Stomach (tissue), 9 donors: ENCODE data around the gene CPLANE2. TPM values are rescaled to one million over a fixed set of nuclear protein-coding genes. Genes with fewer than 3 reads are reported as not detected.
"Not testable (repeated sequence)": the region's sequence is repeated elsewhere in the genome, so short reads cannot be mapped to it uniquely, and the experiment has no call there.

Source experiments
- DNase-seq, 2 donors: peaks; one replicate each; pipeline versions ENCODE4 v3.0.0 to v3.0.0-alpha.2; 2013 to 2019
- H3K27ac ChIP-seq, 5 donors: fragments of 200-600 bp in 4 of 5; sonication (generic) in 4 of 5; one replicate each; pipeline ENCODE4 v1.5.1; 2013 to 2019; ENCODE audit warnings: mild to moderate bottlenecking in 1 of 5, moderate library complexity in 1 of 5
- H3K27me3 ChIP-seq, 3 donors: fragments of 200-600 bp; sonication (generic); one replicate each; pipeline ENCODE4 v1.5.1; 2017 to 2019; ENCODE audit warnings: mixed run types in 1 of 3
- H3K36me3 ChIP-seq, 4 donors: fragments of 200-600 bp; sonication (generic); 1 replicate in 3 of 4; 2 replicates in 1 of 4; pipeline ENCODE4 v1.5.1; 2016 to 2019
- H3K4me1 ChIP-seq, 4 donors: fragments of 200-600 bp; sonication (generic); one replicate each; pipeline ENCODE4 v1.5.1; 2016 to 2019
- H3K4me3 ChIP-seq, 4 donors: fragments of 200-600 bp; sonication (generic) in 3 of 4; one replicate each; pipeline ENCODE4 v1.5.1; 2016 to 2019; ENCODE audit warnings: mild to moderate bottlenecking in 1 of 4
- H3K9me3 ChIP-seq, 4 donors: fragments of 200-600 bp; sonication (generic); one replicate each; pipeline ENCODE4 v1.5.1; 2016 to 2019
- CTCF ChIP-seq, 7 experiments: fragments of 450-650 bp in 4 of 7; fragments of 200-600 bp in 3 of 7; sonication (generic) in 3 of 7; IDR thresholded peaks; one replicate each; pipeline ENCODE4 v1.5.1; 2016 to 2019; ENCODE audit warnings: antibody characterized with exemption in 7 of 7, control low read depth in 2 of 7, mild to moderate bottlenecking in 1 of 7
- EP300 ChIP-seq: sonication (generic); formaldehyde crosslinking; IDR thresholded peaks from one replicate; pipeline ENCODE4 v1.6.1; 2017; ENCODE audit warnings: antibody characterized with exemption
- POLR2A ChIP-seq, 4 donors: fragments of 450-650 bp; IDR thresholded peaks; one replicate each; pipeline ENCODE4 v1.6.1; 2016; ENCODE audit warnings: antibody characterized with exemption in 4 of 4, control low read depth in 2 of 4, mild to moderate bottlenecking in 1 of 4, moderate library complexity in 1 of 4
- POLR2AphosphoS5 ChIP-seq, 3 donors: sonication (generic); formaldehyde crosslinking; IDR thresholded peaks; one replicate each; pipeline ENCODE4 v1.6.1; 2016; ENCODE audit warnings: antibody characterized with exemption in 3 of 3
- WGBS, 5 donors: extraction: QIAGEN DNeasy Blood & Tissue Kit in 3 of 5; methylation state at CpG; one replicate each; pipeline versions ENCODE4 v1.1.5 to v1.1.7; 2013 to 2018; 5-methylcytosine and 5-hydroxymethylcytosine counted together
- intact Hi-C: fragments of 100-400 bp; cut with DNase I; formaldehyde crosslinking; loops from one replicate; pipeline ENCODE4 v1.15.1; 2023; ENCODE audit warnings: low total_unique reads
- polyA plus RNA-seq, 3 donors: library from polyadenylated mRNA; stranded (reverse); fragments of 200-250 nt; gene quantifications; one replicate each; pipeline ENCODE4 v1.2.3, GENCODE V29; 2013
- total RNA-seq, 5 donors: library from RNA; depleted of rRNA; stranded (reverse); fragments of >200 nt; gene quantifications; one replicate each; pipeline versions ENCODE4 v1.1.0 to v1.2.3, GENCODE V29; 2014 to 2016
- donor health status: healthy with polysubstance abuse.
- donor health status: Bipolar disorder and iron deficiency.
- donor health status: healthy.

Gene CPLANE2
- total and polyA plus RNA-seq, 8 donors = 0.45 to 18.8 (median 2.3) TPM; not detected in 1

DNA sequence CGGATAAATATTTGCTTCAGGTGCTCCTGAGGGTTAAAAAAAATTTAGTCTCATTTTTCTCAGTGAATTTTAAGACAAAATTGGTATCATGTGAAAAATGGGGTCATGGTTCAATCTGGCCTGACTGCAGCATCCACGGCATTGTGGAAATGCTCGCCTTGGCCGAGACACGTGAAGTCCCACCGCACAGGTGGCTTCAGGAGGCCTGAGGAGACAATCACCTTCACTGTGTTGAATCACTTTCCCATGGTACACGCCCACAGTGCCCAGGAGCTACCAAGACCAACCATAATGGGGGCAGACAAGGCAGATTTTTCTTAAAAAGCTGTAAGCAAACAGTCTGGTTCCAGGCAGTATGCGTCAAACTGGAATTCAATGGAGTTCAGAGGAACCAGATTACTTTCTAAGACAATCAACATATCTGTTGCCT lies 11.0 kb upstream of the CPLANE2 start:
- Histone ChIP-seq H3K36me3 (peaks cover 17 to 39% (median 34%) of the 10 kb centered on the region in 4 donors), H3K27me3 (no peaks in the 10 kb centered on the region), H3K27ac (peak overlapping the region; percentile 52 to 86 (median 75)), H3K9me3 (no peaks in the 10 kb centered on the region), H3K4me3 (no peak overlapping the region), H3K4me1 (peaks cover 46 to 74% (median 58%) of the 10 kb centered on the region in 4 donors)
- TF ChIP-seq CTCF (IDR thresholded peaks at IDR 0.05) = no peak
- TF ChIP-seq EP300 = no peak
- TF ChIP-seq POLR2AphosphoS5 (IDR thresholded peaks at IDR 0.05) = no peak
- TF ChIP-seq POLR2A (IDR thresholded peaks at IDR 0.05) = no peak
- peak in 1 of 2 donors; percentile 44 for DNase-seq
- WGBS, 5 donors = 45 to 69% (median 60%) methylated on average over 8 of the region's 8 CpGs
- intact Hi-C loops = no loop called here

GRCh38 chr1:16247441-16247840 lies 10.5 kb upstream of the CPLANE2 start:
- H3K27ac ChIP-seq = peak overlapping the region; percentile 6 to 86 (median 75)
- peaks cover 46 to 74% (median 58%) of the 10 kb centered on the region in 4 donors for H3K4me1 ChIP-seq
- no peak overlapping the region for H3K4me3 ChIP-seq
- DNase-seq = no peak
- peaks cover 17 to 34% (median 28%) of the 10 kb centered on the region in 4 donors for H3K36me3 ChIP-seq
- H3K27me3 ChIP-seq = no peaks in the 10 kb centered on the region
- WGBS, 5 donors = 72 to 83% (median 76%) methylated on average over 2 of the region's 2 CpGs
- TF ChIP-seq EP300 (no peak), CTCF (IDR thresholded peaks at IDR 0.05) (no peak), POLR2A (IDR thresholded peaks at IDR 0.05) (no peak), POLR2AphosphoS5 (IDR thresholded peaks at IDR 0.05) (no peak)
- no peaks in the 10 kb centered on the region for H3K9me3 ChIP-seq
- intact Hi-C loops = no loop called here

GRCh38 chr1:16246961-16247360 lies 10.0 kb upstream of the CPLANE2 start:
- TF ChIP-seq POLR2A (IDR thresholded peaks at IDR 0.05) (no peak), EP300 (no peak)
- Histone ChIP-seq H3K27me3 (no peaks in the 10 kb centered on the region), H3K9me3 (no peaks in the 10 kb centered on the region), H3K27ac (peak overlapping the region; percentile 6 to 86 (median 75)), H3K4me1 (peaks cover 46 to 74% (median 56%) of the 10 kb centered on the region in 4 donors), H3K36me3 (peaks cover 16 to 29% (median 24%) of the 10 kb centered on the region in 4 donors), H3K4me3 (no peak overlapping the region)
- intact Hi-C loops = no loop called here
- WGBS, 5 donors = 70 to 78% (median 75%) methylated on average over 5 of the region's 5 CpGs
- peak in 1 of 2 donors; percentile 41 for DNase-seq

- DNase-seq, intact Hi-C loops, H3K9me3 ChIP-seq, H3K4me3 ChIP-seq, H3K27me3 ChIP-seq: not testable (repeated sequence)
- Histone ChIP-seq H3K27ac (peak overlapping the region in 2 of 5 donors; percentile 85 to 86), H3K36me3 (peaks cover 9 to 21% (median 16%) of the 10 kb centered on the region in 4 donors), H3K4me1 (peaks cover 46 to 70% (median 50%) of the 10 kb centered on the region in 4 donors)
- 88 to 100% (median 92%) methylated on average over 1 of the region's 1 CpG for WGBS, 5 donors
These were observed 9.3 kb upstream of the CPLANE2 start for GRCh38 chr1:16246239-16246638.

- intact Hi-C loops = no loop called here
- Histone ChIP-seq H3K9me3 (no peaks in the 10 kb centered on the region), H3K27me3 (no peaks in the 10 kb centered on the region), H3K27ac (peak overlapping the region in 2 of 5 donors; percentile 15 to 34), H3K4me3 (no peak overlapping the region), H3K36me3 (peaks cover 5 to 15% (median 10%) of the 10 kb centered on the region in 4 donors), H3K4me1 (peaks cover 40 to 64% (median 44%) of the 10 kb centered on the region in 4 donors)
- 87 to 94% (median 91%) methylated on average over 9 of the region's 9 CpGs for WGBS, 5 donors
- DNase-seq = no peak
- TF ChIP-seq POLR2A (IDR thresholded peaks at IDR 0.05) = no peak
- no peak for TF ChIP-seq POLR2AphosphoS5 (IDR thresholded peaks at IDR 0.05)
- TF ChIP-seq CTCF (IDR thresholded peaks at IDR 0.05) = no peak
- no peak for TF ChIP-seq EP300
These were observed 8.7 kb upstream of the CPLANE2 start for GRCh38 chr1:16245476-16246196.
